PC-3 (cell line): ENCODE data around the gene PTBP1. TPM values are rescaled to one million over a fixed set of nuclear protein-coding genes. Genes with fewer than 3 reads are reported as not detected.

Experiments
- ATAC-seq: fragments of 200-7000 bp; cut with Tn5 transposase; 2 replicates; pipeline ENCODE4 v1.9.1; 2020; ENCODE audit warnings: mild to moderate bottlenecking, moderate library complexity
- BruUV-seq: library from RNA; stranded (reverse); fragments of 400-500 nt; replicated peaks from 2 replicates; lab custom pipeline; 2021; lab: Mats Ljungman, UMichigan
- CTCF ChIA-PET: fragments of 300-600 bp; sonication (Branson Sonifier 250); formaldehyde crosslinking; loops from one replicate; lab custom pipeline; 2022; ENCODE audit warnings: antibody characterized with exemption; lab: Charles Lee
- POLR2A ChIA-PET: fragments of 300-600 bp; sonication (Branson Sonifier 250); formaldehyde crosslinking; loops from one replicate; lab custom pipeline; 2022; ENCODE audit warnings: antibody characterized with exemption; ENCODE audit not compliant: unreplicated experiment; lab: Charles Lee
- DNase-seq: peaks from one replicate; pipeline ENCODE4 v3.0.0-alpha.2; 2015
- H2AFZ ChIP-seq: fragments of 300-600 bp; sonication (generic); 2 replicates; pipeline ENCODE4 v1.6.0; 2016; ENCODE audit warnings: antibody characterized with exemption, low read length
- H3F3A ChIP-seq: fragments of 300-600 bp; sonication (generic); one replicate; pipeline ENCODE4 v1.6.0; 2017; ENCODE audit warnings: antibody characterized with exemption, low read length, control low read depth, mild to moderate bottlenecking; ENCODE audit not compliant: unreplicated experiment
- H3K27ac ChIP-seq: fragments of 300-600 bp; sonication (generic); 2 replicates; pipeline ENCODE4 v1.5.1; 2016; ENCODE audit warnings: mild to moderate bottlenecking, low read length
- H3K27me3 ChIP-seq: fragments of 300-600 bp; sonication (generic); 2 replicates; pipeline ENCODE4 v1.6.1; 2016; ENCODE audit warnings: low read length, mixed read lengths
- H3K36me3 ChIP-seq: fragments of 300-600 bp; sonication (generic); 2 replicates; pipeline ENCODE4 v1.6.1; 2016; ENCODE audit warnings: low read depth, mixed run types, low read length, mixed read lengths
- H3K4me1 ChIP-seq: fragments of 300-600 bp; sonication (generic); 2 replicates; pipeline ENCODE4 v1.5.1; 2016; ENCODE audit warnings: low read length; ENCODE audit not compliant: insufficient read depth
- H3K4me2 ChIP-seq: fragments of 300-600 bp; sonication (generic); 2 replicates; pipeline ENCODE4 v1.6.0; 2016; ENCODE audit warnings: low read length
- H3K4me3 ChIP-seq: fragments of 300-600 bp; sonication (generic); 2 replicates; pipeline ENCODE4 v1.5.1; 2016; ENCODE audit warnings: mild to moderate bottlenecking, low read length, mixed read lengths
- H3K79me2 ChIP-seq: fragments of 300-600 bp; sonication (generic); 2 replicates; pipeline ENCODE4 v1.6.1; 2017; ENCODE audit warnings: low read length, mixed read lengths
- H3K9ac ChIP-seq: fragments of 300-600 bp; sonication (generic); 2 replicates; pipeline ENCODE4 v1.6.0; 2016; ENCODE audit warnings: mild to moderate bottlenecking, low read length
- H3K9me2 ChIP-seq: fragments of 300-600 bp; sonication (generic); replicated peaks from 2 replicates; pipeline ENCODE4 v1.6.1; 2016; ENCODE audit warnings: mixed run types, low read length, mixed read lengths
- H3K9me3 ChIP-seq: fragments of 300-600 bp; sonication (generic); 2 replicates; pipeline ENCODE4 v1.6.1; 2016; ENCODE audit warnings: low read length, mixed read lengths
- H4K20me1 ChIP-seq: fragments of 300-600 bp; sonication (generic); 2 replicates; pipeline ENCODE4 v1.6.1; 2016; ENCODE audit warnings: low read length, mixed read lengths
- CTCF ChIP-seq: fragments of 300-600 bp; sonication (generic); conservative IDR thresholded peaks from 2 replicates; pipeline ENCODE4 v1.5.1; 2017; ENCODE audit warnings: antibody characterized with exemption, low read depth, mild to moderate bottlenecking, low read length
- EZH2 ChIP-seq: fragments of 300-600 bp; sonication (generic); IDR thresholded peaks from one replicate; pipeline ENCODE4 v1.6.1; 2017; ENCODE audit warnings: antibody characterized with exemption, mild to moderate bottlenecking, low read length; ENCODE audit not compliant: unreplicated experiment
- EZH2phosphoT487 ChIP-seq: fragments of 300-600 bp; sonication (generic); IDR thresholded peaks from 2 replicates; pipeline ENCODE4 v1.6.1; 2018; ENCODE audit warnings: mild to moderate bottlenecking, antibody characterized with exemption, low read length, borderline replicate concordance
- intact Hi-C: fragments of 100-400 bp; cut with micrococcal nuclease; formaldehyde crosslinking; loops from 2 replicates; pipeline ENCODE4 v1.9.0; 2023
- total RNA-seq: library from RNA; depleted of rRNA; stranded (reverse); fragments of >200 nt; gene quantifications from 2 replicates; pipeline ENCODE4 v1.2.3, GENCODE V29; 2014

PTBP1 gene
- total RNA-seq, 1 experiment from 2014 or later, result 412 TPM

GRCh38 chr19:807627-808422 lies 10.6 kb downstream of the PTBP1 start:
- H2AFZ ChIP-seq, result no peak overlapping the region
- H3K9ac ChIP-seq, result no peak overlapping the region
- POLR2A ChIA-PET, result no interaction called here
- no peaks in the 10 kb centered on the region for H3K4me1 ChIP-seq
- H3K27ac ChIP-seq, result no peak overlapping the region
- H3K9me2 ChIP-seq, result no peaks in the 10 kb centered on the region
- ATAC-seq, result no peak
- CTCF ChIA-PET, result no interaction called here
- H3K36me3 ChIP-seq, result peaks cover 65% of the 10 kb centered on the region
- no peaks in the 10 kb centered on the region for H3F3A ChIP-seq
- H3K27me3 ChIP-seq, result no peaks in the 10 kb centered on the region
- H4K20me1 ChIP-seq, result peaks cover 52% of the 10 kb centered on the region
- H3K9me3 ChIP-seq, result no peaks in the 10 kb centered on the region
- DNase-seq, result no peak
- no peak overlapping the region for H3K4me3 ChIP-seq
- H3K79me2 ChIP-seq, result peaks cover 53% of the 10 kb centered on the region
- intact Hi-C loops, result no loop called here
- H3K4me2 ChIP-seq, result no peak overlapping the region
- TF ChIP-seq CTCF (no peak), EZH2 (no peak), EZH2phosphoT487 (no peak)
- no TSS peak for BruUV-seq

GRCh38 chr19:808423-808775 lies 11.1 kb downstream of the PTBP1 start:
- H3K4me1 ChIP-seq, result no peaks in the 10 kb centered on the region
- intact Hi-C loops, result no loop called here
- ATAC-seq (no peak), DNase-seq (no peak)
- no peak overlapping the region for H3K4me3 ChIP-seq
- peaks cover 59% of the 10 kb centered on the region for H3K36me3 ChIP-seq
- CTCF ChIA-PET, result no interaction called here
- H2AFZ ChIP-seq, result no peak overlapping the region
- H3K27me3 ChIP-seq, result no peaks in the 10 kb centered on the region
- TF ChIP-seq CTCF (no peak), EZH2phosphoT487 (no peak), EZH2 (no peak)
- H3K9ac ChIP-seq, result no peak overlapping the region
- H3F3A ChIP-seq, result no peaks in the 10 kb centered on the region
- no peaks in the 10 kb centered on the region for H3K9me3 ChIP-seq
- peaks cover 47% of the 10 kb centered on the region for H4K20me1 ChIP-seq
- no peak overlapping the region for H3K27ac ChIP-seq
- POLR2A ChIA-PET, result no interaction called here
- H3K79me2 ChIP-seq, result peaks cover 47% of the 10 kb centered on the region
- no peak overlapping the region for H3K4me2 ChIP-seq
- H3K9me2 ChIP-seq, result no peaks in the 10 kb centered on the region
- BruUV-seq, result no TSS peak

GRCh38 chr19:810077-810855 lies 13.0 kb downstream of the PTBP1 start:
- peaks cover 28% of the 10 kb centered on the region for H4K20me1 ChIP-seq
- H3K4me3 ChIP-seq, result no peak overlapping the region
- DNase-seq (no peak), ATAC-seq (no peak)
- CTCF ChIA-PET, result no interaction called here
- H3K9ac ChIP-seq, result no peak overlapping the region
- H3K79me2 ChIP-seq, result peaks cover 28% of the 10 kb centered on the region
- H3K4me1 ChIP-seq, result no peaks in the 10 kb centered on the region
- no peak overlapping the region for H3K4me2 ChIP-seq
- no peaks in the 10 kb centered on the region for H3K9me3 ChIP-seq
- H3K9me2 ChIP-seq, result no peaks in the 10 kb centered on the region
- H3F3A ChIP-seq, result no peaks in the 10 kb centered on the region
- H2AFZ ChIP-seq, result no peak overlapping the region
- intact Hi-C loops, result no loop called here
- no TSS peak for BruUV-seq
- H3K36me3 ChIP-seq, result peaks cover 43% of the 10 kb centered on the region
- no peaks in the 10 kb centered on the region for H3K27me3 ChIP-seq
- TF ChIP-seq EZH2phosphoT487, result no peak
- TF ChIP-seq EZH2, result no peak
- TF ChIP-seq CTCF, result no peak
- POLR2A ChIA-PET, result no interaction called here
- no peak overlapping the region for H3K27ac ChIP-seq
